ENCODE results near the gene DRAXIN. TPM values are rescaled to one million over a fixed set of nuclear protein-coding genes. Genes with fewer than 3 reads are reported as not detected.
A peak's percentile ranks its signal among the peaks of the same experiment; 100 is the strongest.

The DRAXIN gene
- total RNA-seq, 4 donors from 2014 or later, result under 0.01 to 0.06 TPM; not detected in 2

- no peaks in the 10 kb centered on the region for H3K27me3 ChIP-seq
- TF ChIP-seq POLR2A (IDR thresholded peaks at IDR 0.05; ENCODE audit: low read depth) (no peak), CTCF (IDR thresholded peaks at IDR 0.05) (no peak), POLR2AphosphoS5 (IDR thresholded peaks at IDR 0.05) (no peak), EP300 (IDR thresholded peaks at IDR 0.05) (no peak)
- no peaks in the 10 kb centered on the region for H3K9me3 ChIP-seq
- 96% methylated on average over 17 of the region's 17 CpGs for WGBS
- DNase-seq (ENCODE audit: extremely low spot score), result no peak
- H3K4me3 ChIP-seq, result no peak overlapping the region
- no peak overlapping the region for H3K27ac ChIP-seq (replicated peaks in 1 of 4)
- intact Hi-C loops (cut with DNase I), result no loop called here
- peaks cover 4 to 14% (median 11%) of the 10 kb centered on the region in 4 donors for H3K4me1 ChIP-seq
- H3K36me3 ChIP-seq, result peaks cover 8 to 58% (median 37%) of the 10 kb centered on the region in 4 donors
Observed at GRCh38 chr1:11661103-11661502, 30.4 kb upstream of the DRAXIN start.

- peak overlapping the region; percentile 67 to 87 (median 70) for H3K4me3 ChIP-seq
- peak overlapping the region; percentile 83 to 90 (median 88) for H3K27ac ChIP-seq (replicated peaks in 1 of 4)
- under 1% methylated on average over 26 of the region's 66 CpGs for WGBS
- H3K4me1 ChIP-seq, result peaks cover 4 to 18% (median 11%) of the 10 kb centered on the region in 4 donors
- H3K9me3 ChIP-seq, result no peaks in the 10 kb centered on the region
- no peak for DNase-seq (ENCODE audit: extremely low spot score)
- intact Hi-C loops (cut with DNase I), result no loop called here
- peak in 1 of 2 donors; percentile 17 for TF ChIP-seq POLR2AphosphoS5 (IDR thresholded peaks at IDR 0.05)
- no peak for TF ChIP-seq POLR2A (IDR thresholded peaks at IDR 0.05; ENCODE audit: low read depth)
- TF ChIP-seq CTCF (IDR thresholded peaks at IDR 0.05), result no peak
- peaks cover 14 to 43% (median 31%) of the 10 kb centered on the region in 4 donors for H3K36me3 ChIP-seq
- H3K27me3 ChIP-seq, result no peaks in the 10 kb centered on the region
Observed at GRCh38 chr1:11664336-11665065, 27.0 kb upstream of the DRAXIN start.

GRCh38 chr1:11668516-11668915 is 23.0 kb upstream of the DRAXIN start:
- TF ChIP-seq POLR2A (IDR thresholded peaks at IDR 0.05; ENCODE audit: low read depth) (no peak), POLR2AphosphoS5 (IDR thresholded peaks at IDR 0.05) (no peak), CTCF (IDR thresholded peaks at IDR 0.05) (no peak), EP300 (IDR thresholded peaks at IDR 0.05) (no peak)
- H3K4me3 ChIP-seq, result no peak overlapping the region
- no peak overlapping the region for H3K27ac ChIP-seq (replicated peaks in 1 of 4)
- 91% methylated on average over 14 of the region's 14 CpGs for WGBS
- peaks cover 4 to 18% (median 10%) of the 10 kb centered on the region in 4 donors for H3K4me1 ChIP-seq
- no peaks in the 10 kb centered on the region for H3K27me3 ChIP-seq
- H3K36me3 ChIP-seq, result peaks cover 5 to 51% (median 37%) of the 10 kb centered on the region in 4 donors
- no peak for DNase-seq (ENCODE audit: extremely low spot score)
- intact Hi-C loops (cut with DNase I), result no loop called here
- no peaks in the 10 kb centered on the region for H3K9me3 ChIP-seq

- TF ChIP-seq CTCF (IDR thresholded peaks at IDR 0.05), result no peak
- TF ChIP-seq POLR2AphosphoS5 (IDR thresholded peaks at IDR 0.05), result no peak
- no peak for TF ChIP-seq EP300 (IDR thresholded peaks at IDR 0.05)
- TF ChIP-seq POLR2A (IDR thresholded peaks at IDR 0.05; ENCODE audit: low read depth), result no peak
- no peaks in the 10 kb centered on the region for H3K27me3 ChIP-seq
- no peak for DNase-seq (ENCODE audit: extremely low spot score)
- WGBS, result 72% methylated on average over 6 of the region's 6 CpGs
- intact Hi-C loops (cut with DNase I), result no loop called here
- no peak overlapping the region for H3K27ac ChIP-seq (replicated peaks in 1 of 4)
- H3K4me1 ChIP-seq, result peaks cover 0 to 6% (median 0%) of the 10 kb centered on the region in 4 donors
- H3K36me3 ChIP-seq, result peaks cover 11 to 73% (median 59%) of the 10 kb centered on the region in 4 donors
- no peak overlapping the region for H3K4me3 ChIP-seq
- H3K9me3 ChIP-seq, result no peaks in the 10 kb centered on the region
Observed at GRCh38 chr1:11670747-11671146, 20.8 kb upstream of the DRAXIN start.
